ENCODE data around the gene IL17REL. TPM values are rescaled to one million over a fixed set of nuclear protein-coding genes. Genes with fewer than 3 reads are reported as not detected.
"Not testable (repeated sequence)": the region's sequence is repeated elsewhere in the genome, so short reads cannot be mapped to it uniquely, and the experiment has no call there.

The IL17REL gene
- total RNA-seq, 1 donor from 2014 or later, result not detected

DNA sequence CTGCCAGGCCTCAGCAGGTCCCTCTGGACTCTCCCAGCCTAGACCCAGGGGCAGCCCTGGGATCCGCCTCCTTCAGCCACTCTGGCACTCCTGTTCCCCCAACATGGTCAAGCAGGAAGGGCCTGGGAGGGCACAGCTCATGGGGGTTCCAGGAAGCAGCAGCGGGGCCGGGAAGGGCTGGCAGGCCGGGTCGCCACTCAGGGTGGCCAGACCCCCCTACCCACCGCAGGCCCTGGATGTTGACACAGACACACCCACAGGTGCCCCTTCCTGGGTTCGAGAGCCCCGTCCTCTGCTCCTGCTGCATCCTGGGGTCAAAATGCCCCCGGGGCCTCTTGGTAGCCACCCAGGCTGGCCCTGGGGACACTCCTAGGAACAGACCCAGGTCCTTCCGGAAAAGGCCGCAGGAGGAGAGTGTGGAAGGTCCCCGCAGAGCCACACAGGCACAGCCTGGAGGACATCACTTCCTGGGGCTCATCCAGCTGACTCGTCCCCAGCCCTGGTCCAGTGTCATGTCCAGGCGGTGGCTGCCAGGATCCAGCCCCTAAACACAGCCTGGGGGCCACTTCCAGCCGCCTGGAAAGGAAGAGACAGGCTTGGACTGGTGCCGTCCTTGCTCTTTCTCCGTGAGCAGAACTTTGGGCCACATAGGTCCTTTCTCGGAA, 58.8 kb downstream of the IL17REL start:
- ATAC-seq (peak; percentile 31), DNase-seq (peak; percentile 57)
- intact Hi-C loops (cut with micrococcal nuclease), result no loop called here

DNA sequence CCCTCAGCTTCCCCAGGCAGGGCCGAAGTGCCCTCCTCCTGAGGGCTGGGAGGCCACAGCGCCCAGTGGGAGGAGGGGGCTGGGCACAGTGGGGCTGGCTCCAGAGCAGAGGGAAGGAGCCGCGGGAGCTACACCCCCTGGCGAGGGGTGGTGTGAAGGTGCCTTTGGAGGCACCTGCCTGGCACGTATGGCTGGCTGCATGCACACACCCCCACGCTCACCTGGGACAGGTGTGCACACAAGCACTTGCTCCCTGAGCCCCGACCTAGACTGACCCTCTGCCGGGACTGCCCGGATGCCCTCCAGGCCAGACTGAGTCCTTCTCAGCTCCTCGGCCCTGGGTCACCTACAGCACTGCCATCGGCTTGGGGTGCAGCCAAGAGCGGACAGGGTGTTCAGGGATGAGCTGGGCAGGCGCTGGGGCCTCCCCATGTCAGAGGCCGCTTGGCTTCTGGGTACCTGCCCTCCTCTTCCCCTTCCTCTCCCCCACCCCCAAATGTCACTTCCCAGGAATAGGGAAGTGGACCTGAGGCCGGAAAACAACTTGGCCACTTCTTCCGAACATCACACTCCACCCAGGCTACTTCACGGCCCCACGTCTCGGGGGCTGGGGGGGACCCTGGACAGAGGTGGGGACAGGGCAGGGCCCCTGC, 59.4 kb downstream of the IL17REL start:
- ATAC-seq (peak; percentile 3), DNase-seq (peak; percentile 57)
- intact Hi-C loops (cut with micrococcal nuclease), result no loop called here

DNA sequence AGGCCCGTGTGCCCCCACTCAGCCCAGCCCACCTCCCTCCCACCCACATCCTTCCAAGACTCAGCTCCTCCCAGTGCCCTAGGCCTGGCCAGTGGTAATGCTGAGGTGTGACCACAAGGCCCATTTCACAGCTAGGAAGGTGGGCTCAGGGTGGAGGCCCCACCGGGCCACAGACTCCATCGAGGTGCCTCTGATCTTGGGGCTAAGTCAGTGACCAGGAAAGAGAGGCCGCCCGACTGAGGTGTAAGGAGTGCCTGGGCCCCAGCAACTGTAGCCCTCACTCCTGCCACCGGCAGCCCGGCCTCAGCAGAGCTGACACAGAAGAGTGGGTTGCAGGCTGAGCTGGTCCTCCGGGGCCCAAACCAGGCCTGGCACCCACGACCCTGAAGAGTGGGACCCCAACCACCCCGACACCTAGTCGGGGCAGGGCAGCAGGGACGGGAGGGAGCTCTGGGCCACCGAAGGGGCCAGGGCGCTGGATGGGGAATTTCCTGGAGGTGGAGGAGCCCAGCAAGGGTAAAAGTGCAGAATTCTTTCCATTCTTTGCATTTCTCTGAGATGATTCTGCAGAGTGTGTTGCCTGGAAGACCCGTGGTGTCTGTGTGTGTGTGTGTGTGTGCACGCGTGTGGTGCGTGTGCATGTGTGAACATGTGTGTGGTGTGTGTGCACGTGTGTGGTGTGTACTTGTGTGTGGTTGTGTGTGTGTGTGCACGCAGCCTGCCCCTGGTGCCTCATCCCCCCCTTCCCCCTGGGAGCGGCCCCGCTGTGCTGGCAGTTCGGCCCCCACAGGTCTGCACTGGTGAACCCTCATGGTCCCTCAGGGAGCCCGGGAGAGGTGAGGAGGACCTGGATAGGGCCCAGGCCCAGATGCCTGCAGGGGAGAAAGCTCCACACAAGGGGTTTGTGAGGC, 60.3 kb downstream of the IL17REL start:
- no peak for ATAC-seq
- intact Hi-C loops (cut with micrococcal nuclease), result no loop called here
- DNase-seq, result no peak

DNA sequence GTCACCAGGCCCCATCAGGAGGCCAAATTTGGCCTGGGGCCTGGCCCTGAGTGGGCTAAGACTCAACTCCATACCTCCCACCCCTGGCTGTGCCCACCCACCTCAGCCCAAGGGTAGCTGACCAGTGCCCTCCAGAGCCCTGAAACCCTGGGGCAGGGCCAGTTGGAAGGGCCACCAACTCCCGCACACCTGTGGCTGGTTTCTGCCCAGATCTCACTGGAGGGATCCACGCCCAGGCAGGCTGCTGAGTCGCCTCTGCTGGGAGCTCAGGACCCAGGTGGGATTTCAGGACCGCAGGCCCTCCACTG, 60.9 kb downstream of the IL17REL start:
- no peak for DNase-seq
- intact Hi-C loops (cut with micrococcal nuclease), result no loop called here

DNA sequence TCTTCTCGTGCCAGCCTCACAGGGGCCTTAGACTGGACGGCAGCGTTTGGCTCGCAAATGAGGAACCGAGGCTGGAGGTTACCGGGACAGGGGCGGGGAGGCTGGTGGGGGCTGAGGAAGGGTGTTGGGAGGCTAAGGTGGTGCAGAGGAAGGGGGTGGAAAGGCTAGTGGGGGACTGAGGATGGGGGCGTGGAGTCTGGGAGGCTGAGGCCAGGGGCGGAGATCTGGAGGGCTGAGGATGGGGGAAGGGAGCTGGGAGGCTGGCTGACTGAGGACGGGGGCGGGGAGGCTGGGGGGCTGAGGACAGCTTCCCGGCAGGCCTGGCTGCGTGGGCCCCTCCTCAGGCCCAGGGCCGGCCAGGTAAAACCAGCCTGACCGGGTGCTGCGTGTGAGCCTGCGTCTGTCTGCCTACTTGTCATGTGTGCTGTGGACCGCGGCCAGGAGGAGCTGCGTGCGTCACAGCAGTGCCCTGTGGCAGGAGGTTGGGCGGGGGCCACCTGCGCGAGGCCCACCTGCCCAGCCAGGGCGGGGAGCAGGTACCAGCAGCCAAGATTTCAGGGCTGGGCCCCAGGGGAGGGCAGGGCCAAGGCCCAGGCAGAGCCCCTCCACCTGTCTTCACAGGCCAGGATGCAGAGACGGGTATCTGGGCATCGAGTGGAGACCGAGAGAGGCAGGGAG, 61.4 kb downstream of the IL17REL start:
- DNase-seq (no peak), ATAC-seq (no peak)
- intact Hi-C loops (cut with micrococcal nuclease), result no loop called here

More for the DNA sequence above, 60.9 kb downstream of the IL17REL start:
- ATAC-seq, result no peak

DNA sequence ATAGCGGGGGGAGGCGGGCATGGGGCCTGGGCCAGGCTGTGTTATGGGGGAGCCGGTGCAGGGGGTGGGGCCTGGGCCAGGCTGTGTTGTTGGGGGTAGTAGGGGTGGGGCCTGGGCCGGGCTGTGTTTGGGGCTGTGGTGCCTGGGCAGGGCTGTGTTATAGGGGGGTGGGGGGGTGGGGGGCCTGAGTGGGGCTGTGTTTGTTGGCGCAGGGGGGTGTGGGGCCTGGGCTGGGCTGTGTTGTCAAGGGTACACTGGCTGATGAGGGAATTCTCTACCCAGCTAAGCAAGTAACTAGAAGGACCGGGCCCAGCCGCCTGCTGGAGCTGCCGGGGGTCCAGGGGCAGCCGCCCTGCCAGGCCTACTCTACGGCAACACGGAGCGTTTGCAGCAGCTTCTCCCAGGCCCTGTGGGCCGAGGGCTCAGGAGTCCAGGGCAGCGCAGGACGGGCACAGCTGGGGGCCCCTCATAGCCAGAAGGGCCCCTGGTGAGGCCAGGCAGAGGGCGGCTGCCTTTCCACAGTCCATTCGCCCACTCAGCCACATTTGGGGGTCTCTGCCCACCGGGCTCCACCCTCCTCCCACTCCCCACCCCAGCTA, 62.1 kb downstream of the IL17REL start:
- ATAC-seq, result no peak
- intact Hi-C loops (cut with micrococcal nuclease), result no loop called here
- no peak for DNase-seq

DNA sequence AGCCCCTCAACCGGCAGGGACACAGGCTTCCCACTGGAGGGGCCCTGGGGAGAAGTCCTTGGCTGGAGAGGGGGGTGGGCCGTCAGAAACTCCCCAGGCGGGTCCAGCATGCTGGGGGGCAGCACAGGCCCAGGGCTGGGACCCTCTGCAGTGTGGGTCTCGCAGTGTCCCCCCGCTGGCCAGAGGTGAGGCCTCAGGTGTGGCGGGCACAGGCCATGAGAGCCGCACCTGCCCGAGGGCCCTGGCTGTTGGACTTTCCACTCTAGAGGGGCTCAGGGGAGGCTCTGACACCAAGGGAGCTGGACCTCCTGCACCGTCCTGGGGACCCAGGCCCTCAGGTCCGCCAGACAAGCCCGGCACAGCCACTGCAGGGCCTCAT, 62.7 kb downstream of the IL17REL start:
- no peak for ATAC-seq
- intact Hi-C loops (cut with micrococcal nuclease), result no loop called here

DNA sequence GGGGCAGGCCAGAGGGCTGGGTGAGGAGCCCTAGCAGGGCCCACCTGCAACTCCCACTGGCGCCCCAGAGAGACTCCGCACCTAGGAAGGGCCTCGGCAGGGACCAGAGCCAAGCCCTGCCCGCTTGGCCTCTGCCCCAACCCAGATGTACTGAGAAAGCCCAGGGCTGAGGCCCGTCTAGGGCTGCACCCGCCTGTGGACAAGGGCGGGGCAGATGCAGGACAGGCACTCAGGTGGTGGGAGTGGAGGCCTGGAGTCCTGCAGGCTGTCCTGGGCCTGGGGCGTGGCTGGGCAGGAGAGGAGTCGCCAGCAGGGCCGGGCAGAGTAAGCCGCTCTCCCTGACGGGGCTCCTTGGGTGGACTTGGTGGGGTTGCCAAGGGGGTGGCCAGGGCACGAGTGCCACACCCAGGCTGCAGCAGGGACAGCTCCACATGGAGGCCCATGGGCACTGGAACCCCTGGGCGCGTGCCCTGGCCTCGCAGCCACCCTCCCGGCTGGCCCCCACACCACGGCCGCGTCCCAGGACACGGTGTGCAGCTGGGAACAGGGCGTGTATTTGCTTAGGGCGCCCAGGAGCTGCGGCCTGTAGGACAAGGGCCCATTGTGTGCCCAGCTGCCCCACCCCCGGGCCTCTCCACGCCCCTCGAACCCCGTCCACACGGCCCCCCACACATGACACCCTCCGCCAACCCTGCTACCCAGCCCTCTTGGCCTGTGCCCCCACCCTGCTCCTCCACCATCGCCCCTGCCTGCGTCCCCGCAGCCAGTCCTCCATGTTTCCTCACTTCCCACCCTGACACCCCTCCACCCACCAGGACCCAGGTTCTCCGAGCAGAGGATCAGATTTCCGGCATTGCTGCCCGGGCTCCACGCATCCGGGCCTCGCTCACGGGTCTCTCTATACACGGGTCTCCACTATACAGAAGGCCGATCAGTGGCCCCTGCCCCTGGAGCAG, 63.3 kb downstream of the IL17REL start:
- intact Hi-C loops (cut with micrococcal nuclease), result no loop called here
- ATAC-seq (peak; percentile 65), DNase-seq (peak; percentile 71)

More for the DNA sequence above, 62.7 kb downstream of the IL17REL start:
- no peak for DNase-seq

DNA sequence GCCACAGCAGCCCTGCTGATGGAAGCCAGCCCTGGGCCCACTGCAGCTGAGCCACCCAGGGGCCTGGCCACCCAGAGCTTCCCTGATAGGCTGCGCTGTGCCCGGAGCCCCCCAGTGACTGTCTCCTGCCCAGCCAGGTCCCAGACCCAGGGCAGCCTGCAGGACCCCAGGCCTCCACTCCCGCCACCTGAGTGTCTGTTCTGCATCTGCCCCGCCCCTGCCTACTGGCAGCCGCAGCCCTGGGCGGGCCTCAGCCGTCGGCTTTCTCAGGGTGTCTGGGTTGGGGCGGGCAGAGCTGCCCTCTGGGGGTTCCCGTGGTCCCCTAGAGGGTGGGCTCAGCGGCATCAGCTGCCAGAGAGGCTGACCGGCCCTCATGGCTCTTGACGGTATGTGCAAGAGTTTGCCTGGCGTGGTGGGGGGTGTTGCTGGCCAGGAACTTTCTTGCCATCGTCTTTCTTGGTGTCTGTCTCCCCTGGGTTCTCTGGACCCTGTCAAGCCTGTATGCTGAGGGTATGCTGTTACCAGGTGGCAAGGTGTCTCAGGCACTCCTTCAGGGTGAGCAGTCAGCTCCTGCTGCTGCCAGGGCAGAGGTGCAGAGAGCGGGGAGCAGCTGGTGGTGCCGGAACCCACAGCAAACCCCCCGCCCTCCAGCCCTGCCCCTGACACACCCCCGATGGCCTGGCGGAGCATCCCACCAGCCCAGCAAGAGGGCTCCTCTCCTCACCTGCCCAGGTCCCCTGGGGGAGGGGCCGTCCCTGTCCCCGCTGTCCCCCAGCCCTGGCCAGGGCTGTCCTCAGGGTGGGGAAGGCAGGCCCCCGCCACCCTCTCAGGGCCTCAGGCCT, 64.2 kb downstream of the IL17REL start:
- no peak for DNase-seq
- no peak for ATAC-seq
- intact Hi-C loops (cut with micrococcal nuclease), result no loop called here

DNA sequence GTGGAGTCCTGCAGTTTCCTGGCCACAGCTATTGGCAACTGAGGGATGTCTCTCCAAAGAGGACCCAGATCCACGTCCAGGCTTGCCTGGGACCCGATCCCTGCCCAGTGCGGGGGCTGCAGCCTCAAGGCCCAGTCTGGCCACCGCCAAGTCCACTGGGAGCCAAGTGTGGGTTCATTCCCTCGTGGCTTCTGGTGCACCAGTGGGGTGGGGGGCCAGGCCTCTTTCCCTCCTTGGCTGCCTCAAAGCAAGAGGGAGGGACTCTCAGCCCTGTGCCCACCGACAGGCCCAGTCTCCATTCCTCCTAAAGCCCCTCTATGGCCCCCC, 65.3 kb downstream of the IL17REL start:
- intact Hi-C loops (cut with micrococcal nuclease), result no loop called here
- DNase-seq, result no peak
- ATAC-seq, result no peak

DNA sequence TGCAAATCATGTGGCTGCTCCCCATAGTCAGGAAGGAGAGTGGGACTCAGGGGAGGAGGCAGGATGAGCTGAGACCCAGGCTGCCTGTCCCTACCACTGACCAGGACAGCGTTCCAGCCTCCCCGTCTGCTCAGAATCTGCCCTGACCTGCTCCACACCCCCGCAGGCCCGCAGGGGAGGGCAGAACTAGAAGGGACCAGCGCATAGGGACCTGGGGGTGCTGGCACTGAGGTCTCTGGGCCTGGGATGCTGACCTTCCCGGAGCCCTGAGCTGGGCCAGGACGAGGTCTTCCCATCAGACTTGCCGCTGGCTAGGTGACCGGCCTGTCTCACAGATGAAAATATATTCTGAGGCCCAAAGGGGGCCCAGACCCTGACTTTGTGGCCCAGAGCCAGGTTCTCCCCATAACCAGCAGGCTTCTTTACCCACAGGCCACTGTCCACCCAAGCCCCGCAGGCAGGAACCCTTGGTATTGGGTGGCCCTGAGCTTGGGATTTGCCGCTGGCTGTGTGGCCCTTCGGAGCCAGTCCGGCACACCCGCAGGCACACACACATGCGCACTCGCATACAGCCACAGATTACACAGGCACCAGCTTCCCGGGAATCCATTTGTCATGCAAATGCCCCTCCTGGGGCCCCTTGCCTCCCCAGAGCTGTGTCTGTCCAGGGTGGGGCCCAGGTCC, 65.8 kb downstream of the IL17REL start:
- intact Hi-C loops (cut with micrococcal nuclease), result no loop called here
- ATAC-seq, result no peak
- no peak for DNase-seq

DNA sequence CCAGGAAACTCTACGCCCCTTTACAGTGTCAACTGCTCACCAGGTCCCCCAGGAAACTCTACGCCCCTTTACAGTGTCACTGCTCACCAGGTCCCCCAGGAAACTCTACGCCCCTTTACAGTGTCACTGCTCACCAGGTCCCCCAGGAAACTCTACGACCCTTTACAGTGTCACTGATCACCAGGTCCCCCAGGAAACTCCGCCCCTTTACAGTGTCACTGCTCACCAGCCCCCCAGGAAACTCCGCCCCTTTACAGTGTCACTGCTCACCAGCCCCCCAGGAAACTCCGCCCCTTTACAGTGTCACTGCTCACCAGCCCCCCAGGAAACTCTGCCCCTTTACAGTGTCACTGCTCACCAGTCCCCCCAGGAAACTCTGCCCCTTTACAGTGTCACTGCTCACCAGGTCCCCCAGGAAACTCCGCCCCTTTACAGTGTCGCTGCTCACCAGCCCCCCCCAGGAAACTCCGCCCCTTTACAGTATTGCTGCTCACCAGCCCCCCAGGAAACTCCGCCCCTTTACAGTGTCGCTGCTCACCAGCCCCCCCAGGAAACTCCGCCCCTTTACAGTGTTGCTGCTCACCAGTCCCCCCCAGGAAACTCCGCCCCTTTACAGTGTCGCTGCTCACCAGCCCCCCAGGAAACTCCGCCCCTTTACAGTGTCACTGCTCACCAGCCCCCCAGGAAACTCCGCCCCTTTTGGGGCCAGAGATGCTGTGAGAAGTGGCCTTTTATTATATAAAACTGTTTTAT, 67.3 kb downstream of the IL17REL start:
- ATAC-seq; intact Hi-C loops (cut with micrococcal nuclease); DNase-seq: not testable (repeated sequence)
